K562 (cell line): ENCODE results near the gene ATXN3L. TPM values are rescaled to one million over a fixed set of nuclear protein-coding genes. Genes with fewer than 3 reads are reported as not detected.

Source experiments
- ATAC-seq: fragments of 200-7000 bp; cut with Tn5 transposase; 3 replicates; pipeline ENCODE4 v1.9.1; 2020; ENCODE audit warnings: moderate library complexity
- BruUV-seq: library from RNA; stranded (reverse); fragments of 400-500 nt; replicated peaks from 2 replicates; lab custom pipeline; 2021; lab: Mats Ljungman, UMichigan
- CTCF ChIA-PET: fragments of 300-600 bp; formaldehyde crosslinking; extraction: SDS; loops from one replicate; lab custom pipeline; 2021; ENCODE audit warnings: low intra/inter-chr PET ratio; lab: Yijun Ruan, JAX
- POLR2A ChIA-PET: fragments of 300-600, 350-650 bp; sonication (Branson Sonifier 250); formaldehyde crosslinking; extraction: SDS; loops from one replicate; lab custom pipeline; 2021; ENCODE audit warnings: antibody characterized with exemption, inconsistent platforms; lab: Yijun Ruan, JAX
- DNase-seq, 4 experiments: peaks; one replicate each; pipeline versions ENCODE4 v3.0.0 to v3.0.0-alpha.2; 2011 to 2018; ENCODE audit warnings: low spot score in 3 of 4, mixed read lengths in 3 of 4; ENCODE audit errors: extremely low read depth in 1 of 4
- FAIRE-seq: peaks from 2 replicates; lab custom pipeline; 2011; peaks lifted over from hg19 to GRCh38; lab: Jason Lieb, UNC
- H2AFZ ChIP-seq: 2 replicates; pipeline ENCODE4 v1.6.0; 2011; ENCODE audit warnings: low read depth, low read length, control low read depth, inconsistent platforms
- H3K27ac ChIP-seq: fragments of 200-600 bp; 3 replicates; pipeline ENCODE4 v1.8.0; 2011; ENCODE audit warnings: low read depth, mild to moderate bottlenecking, control low read depth, inconsistent platforms, low read length, moderate library complexity, mixed read lengths; ENCODE audit errors: extremely low read depth
- H3K27me3 ChIP-seq, 2 experiments: fragments of 300-600 bp in 1 of 2; 2 replicates in 1 of 2; 3 replicates in 1 of 2; pipeline versions ENCODE4 v1.6.0 to v1.8.0; 2011; ENCODE audit warnings: inconsistent platforms in 2 of 2, low read length in 2 of 2, mild to moderate bottlenecking in 1 of 2, mixed read lengths in 1 of 2, moderate library complexity in 1 of 2; ENCODE audit not compliant: control insufficient read depth in 2 of 2, insufficient read depth in 2 of 2
- H3K36me3 ChIP-seq: fragments of 300-600 bp; 3 replicates; pipeline ENCODE4 v1.8.0; 2011; ENCODE audit warnings: mild to moderate bottlenecking, low read length, inconsistent platforms; ENCODE audit not compliant: control insufficient read depth, insufficient read depth
- H3K4me1 ChIP-seq, 2 experiments: fragments of 200-600 bp in 1 of 2; replicated peaks in 1 of 2; 2 replicates in 1 of 2; 3 replicates in 1 of 2; pipeline versions ENCODE4 v1.5.1 to v1.8.0; 2011; ENCODE audit warnings: inconsistent platforms in 2 of 2, low read length in 2 of 2, mild to moderate bottlenecking in 1 of 2, mixed read lengths in 1 of 2, moderate library complexity in 1 of 2; ENCODE audit not compliant: control insufficient read depth in 2 of 2, insufficient read depth in 2 of 2
- H3K4me2 ChIP-seq: 2 replicates; pipeline ENCODE4 v1.6.1; 2011; ENCODE audit warnings: low read length, control low read depth, inconsistent platforms, mixed read lengths; ENCODE audit not compliant: insufficient read depth
- H3K4me3 ChIP-seq: fragments of 200-600 bp; sonication (generic), shearing (Covaris generic); 2 replicates; pipeline ENCODE4 v1.5.1; 2016; ENCODE audit warnings: control low read depth, inconsistent platforms
- H3K79me2 ChIP-seq: fragments of 200-600 bp; 3 replicates; pipeline ENCODE4 v1.8.0; 2011; ENCODE audit warnings: low read length, inconsistent platforms; ENCODE audit not compliant: control insufficient read depth, insufficient read depth
- H3K9ac ChIP-seq, 2 experiments: 2 replicates each; pipeline versions ENCODE4 v1.6.0 to v1.6.1; 2011; ENCODE audit warnings: low read depth in 2 of 2, low read length in 2 of 2, control low read depth in 1 of 2, inconsistent platforms in 1 of 2, mild to moderate bottlenecking in 1 of 2, mixed read lengths in 1 of 2; ENCODE audit not compliant: insufficient read depth in 1 of 2
- H3K9me1 ChIP-seq: one replicate; pipeline ENCODE4 v1.6.0; 2011; ENCODE audit warnings: inconsistent platforms, mild to moderate bottlenecking, low read length, moderate library complexity; ENCODE audit not compliant: control insufficient read depth, insufficient read depth
- H3K9me3 ChIP-seq: replicated peaks from 2 replicates; pipeline ENCODE4 v1.5.1; 2011; ENCODE audit warnings: low read depth, low read length, inconsistent platforms; ENCODE audit not compliant: control insufficient read depth, insufficient read depth
- H4K20me1 ChIP-seq: replicated peaks from 2 replicates; pipeline ENCODE4 v1.6.1; 2011; ENCODE audit warnings: low read length, inconsistent platforms, mixed read lengths; ENCODE audit not compliant: control insufficient read depth, insufficient read depth
- CTCFL ChIP-seq: IDR thresholded peaks from 2 replicates; pipeline ENCODE4 v1.6.1; 2011; ENCODE audit warnings: borderline replicate concordance, low read depth, mild to moderate bottlenecking, moderate library complexity, low read length; ENCODE audit not compliant: insufficient read depth, poor library complexity, severe bottlenecking
- EP400 ChIP-seq: fragments of 450-650 bp; IDR thresholded peaks from 2 replicates; pipeline ENCODE4 v1.6.1; 2017; ENCODE audit warnings: antibody characterized with exemption, mild to moderate bottlenecking, moderate library complexity
- ILF3 ChIP-seq: fragments of 450-650 bp; IDR thresholded peaks from 2 replicates; pipeline ENCODE4 v1.6.1; 2018; ENCODE audit warnings: antibody characterized with exemption, mild to moderate bottlenecking, moderate library complexity, borderline replicate concordance
- NBN ChIP-seq: fragments of 450-650 bp; IDR thresholded peaks from 2 replicates; pipeline ENCODE4 v1.6.1; 2016; ENCODE audit warnings: low read depth, mild to moderate bottlenecking
- PHTF2 ChIP-seq: fragments of 250-450 bp; sonication (Bioruptor Pico); IDR thresholded peaks from 2 replicates; pipeline ENCODE4 v1.5.0; 2021; ENCODE audit warnings: mild to moderate bottlenecking
- RBBP5 ChIP-seq: fragments of 200-600 bp; sonication (generic); IDR thresholded peaks from 2 replicates; pipeline ENCODE4 v1.6.1; 2012; ENCODE audit warnings: borderline replicate concordance, mild to moderate bottlenecking, low read length, control low read depth, inconsistent platforms; ENCODE audit not compliant: insufficient read depth, poor library complexity, severe bottlenecking
- SP2 ChIP-seq: IDR thresholded peaks from 2 replicates; pipeline ENCODE4 v1.6.1; 2011; ENCODE audit warnings: mild to moderate bottlenecking, low read depth, low read length, moderate library complexity; ENCODE audit not compliant: poor library complexity, severe bottlenecking; ENCODE audit errors: extremely low read depth
- ZNF23 ChIP-seq: fragments of 250-450 bp; sonication (Bioruptor Pico); IDR thresholded peaks from 2 replicates; pipeline ENCODE4 v1.4.0; 2020; ENCODE audit warnings: mild to moderate bottlenecking
- ZNF384 ChIP-seq: IDR thresholded peaks from 2 replicates; pipeline ENCODE4 v1.6.1; 2012; ENCODE audit warnings: low read depth, low read length, improper control_type of control experiment
- ZNF699 ChIP-seq: fragments of 250-450 bp; sonication (Bioruptor Pico); IDR thresholded peaks from 2 replicates; pipeline ENCODE4 v1.8.0; 2021; ENCODE audit warnings: mild to moderate bottlenecking, moderate library complexity; ENCODE audit not compliant: insufficient replicate concordance
- WGBS: fragments of 100-300 bp; shearing (Covaris generic); methylation state at CpG from one replicate; pipeline ENCODE4 v1.1.6; 2016; ENCODE audit warnings: low coverage, mixed read lengths; ENCODE audit not compliant: insufficient coverage; ENCODE audit errors: missing lambda C conversion rate; 5-methylcytosine and 5-hydroxymethylcytosine counted together
- in situ Hi-C: fragments of 300-500 bp; cut with MboI; formaldehyde crosslinking; loops from 4 replicates; pipeline ENCODE4 v1.15.0; 2018; ENCODE audit warnings: inconsistent platforms, mixed read lengths
- intact Hi-C: fragments of 100-400 bp; cut with micrococcal nuclease; formaldehyde crosslinking; loops from 2 replicates; pipeline ENCODE4 v1.14.2; 2022
- polyA plus RNA-seq, 8 experiments: library from polyadenylated mRNA; depleted of rRNA in 4 of 8; stranded (reverse) in 5 of 8; unstranded in 3 of 8; fragments of >200 nt; fragmentation: Nextera tagmentation in 2 of 8; fragmentation: Illumina TruSeq in 1 of 8; extraction: Ambion mirVana in 2 of 8; extraction: Trizol in 1 of 8; gene quantifications; 2 replicates each; pipeline versions ENCODE4 v1.2.1 to v1.2.3, GENCODE V29; 2011 to 2014; ENCODE audit warnings: inconsistent platforms in 1 of 8, missing spikeins in 1 of 8
- total RNA-seq, 7 experiments: library from RNA; depleted of rRNA in 6 of 7; stranded (reverse); fragments of >200 nt in 6 of 7; fragmentation: Illumina TruSeq in 2 of 7; extraction: Trizol in 2 of 7; gene quantifications; 2 replicates each; pipeline versions ENCODE4 v1.2.1 to v1.2.3, GENCODE V29; 2011 to 2021; ENCODE audit warnings: low replicate concordance in 1 of 7
- TF ChIP-seq, protein P1 (sequence below): fragments of 250-450 bp; sonication (Bioruptor Pico); IDR thresholded peaks from 2 replicates; pipeline ENCODE4 v1.5.0; 2021; ENCODE audit warnings: mild to moderate bottlenecking, borderline replicate concordance
- TF ChIP-seq, protein P2 (sequence below): fragments of 250-450 bp; sonication (Bioruptor Pico); IDR thresholded peaks from 2 replicates; pipeline ENCODE4 v1.9.0; 2021; ENCODE audit warnings: mild to moderate bottlenecking

The ATXN3L gene
- total and polyA plus RNA-seq, 9 of the 15 experiments (the other 6 are each of a cell fraction or from before 2014, with no cell fraction given) = 0.04 to 0.31 TPM; not detected in 7

- no peaks in the 10 kb centered on the region for H3K9me1 ChIP-seq
- no peak for FAIRE-seq
- H3K4me1 ChIP-seq = no peaks in the 10 kb centered on the region
- TF ChIP-seq ILF3 = no peak
- TF ChIP-seq, protein P1, sequence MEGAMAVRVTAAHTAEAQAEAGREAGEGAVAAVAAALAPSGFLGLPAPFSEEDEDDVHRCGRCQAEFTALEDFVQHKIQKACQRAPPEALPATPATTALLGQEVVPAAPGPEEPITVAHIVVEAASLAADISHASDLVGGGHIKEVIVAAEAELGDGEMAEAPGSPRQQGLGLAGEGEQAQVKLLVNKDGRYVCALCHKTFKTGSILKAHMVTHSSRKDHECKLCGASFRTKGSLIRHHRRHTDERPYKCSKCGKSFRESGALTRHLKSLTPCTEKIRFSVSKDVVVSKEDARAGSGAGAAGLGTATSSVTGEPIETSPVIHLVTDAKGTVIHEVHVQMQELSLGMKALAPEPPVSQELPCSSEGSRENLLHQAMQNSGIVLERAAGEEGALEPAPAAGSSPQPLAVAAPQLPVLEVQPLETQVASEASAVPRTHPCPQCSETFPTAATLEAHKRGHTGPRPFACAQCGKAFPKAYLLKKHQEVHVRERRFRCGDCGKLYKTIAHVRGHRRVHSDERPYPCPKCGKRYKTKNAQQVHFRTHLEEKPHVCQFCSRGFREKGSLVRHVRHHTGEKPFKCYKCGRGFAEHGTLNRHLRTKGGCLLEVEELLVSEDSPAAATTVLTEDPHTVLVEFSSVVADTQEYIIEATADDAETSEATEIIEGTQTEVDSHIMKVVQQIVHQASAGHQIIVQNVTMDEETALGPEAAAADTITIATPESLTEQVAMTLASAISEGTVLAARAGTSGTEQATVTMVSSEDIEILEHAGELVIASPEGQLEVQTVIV = no peak
- no peak for TF ChIP-seq RBBP5
- no peak for TF ChIP-seq ZNF699
- TF ChIP-seq CTCFL = no peak
- no peak for TF ChIP-seq NBN
- no peak for TF ChIP-seq PHTF2 (CRISPR knock-in tag)
- TF ChIP-seq, protein P2, sequence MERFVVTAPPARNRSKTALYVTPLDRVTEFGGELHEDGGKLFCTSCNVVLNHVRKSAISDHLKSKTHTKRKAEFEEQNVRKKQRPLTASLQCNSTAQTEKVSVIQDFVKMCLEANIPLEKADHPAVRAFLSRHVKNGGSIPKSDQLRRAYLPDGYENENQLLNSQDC (CRISPR knock-in tag) = no peak
- no peak for TF ChIP-seq SP2
- TF ChIP-seq ZNF23 (CRISPR knock-in tag) = no peak
- TF ChIP-seq ZNF384 = no peak
- TF ChIP-seq EP400 = no peak
- in situ Hi-C loops = no loop called here
- ATAC-seq = no peak
- no peak overlapping the region for H3K4me3 ChIP-seq
- H3K79me2 ChIP-seq = no peaks in the 10 kb centered on the region
- H4K20me1 ChIP-seq = no peaks in the 10 kb centered on the region
- no peak overlapping the region for H3K4me2 ChIP-seq
- intact Hi-C loops = no loop called here
- H2AFZ ChIP-seq = no peak overlapping the region
- H3K36me3 ChIP-seq = peaks cover 40% of the 10 kb centered on the region; the same call in 2 of the 3 replicates
- no peak overlapping the region for H3K27ac ChIP-seq
- no peak for DNase-seq
- 50% methylated on average over 1 of the region's 1 CpG for WGBS
- no peaks in the 10 kb centered on the region for H3K9me3 ChIP-seq
- H3K9ac ChIP-seq = no peak overlapping the region
- POLR2A ChIA-PET = no interaction called here
- no peaks in the 10 kb centered on the region for H3K27me3 ChIP-seq
- CTCF ChIA-PET = no interaction called here
- BruUV-seq = no TSS peak
Measured at GRCh38 chrX:13360146-13360545, 40.3 kb upstream of the ATXN3L start.
